ENCODE data around the gene PLXNA2.

- TF ChIP-seq EZH2 (IDR thresholded peaks at IDR 0.05; ENCODE audit: borderline replicate concordance, insufficient read depth, low read depth, low read length, poor library complexity, severe bottlenecking): no peak
- no peak for TF ChIP-seq CTCF (IDR thresholded peaks at IDR 0.05)
These were observed 17.7 kb upstream of the PLXNA2 start for GRCh38 chr1:208261874-208262273.
